GM18499 (cell line): ENCODE data around the gene GRIK5.

Source experiments
- ATAC-seq: cut with Tn5 transposase; IDR thresholded peaks from one replicate; pipeline ENCODE4 v1.9.1; 2021; ENCODE audit warnings: moderate number of reproducible peaks; ENCODE audit not compliant: insufficient read depth, unreplicated experiment

Gene GRIK5

GRCh38 chr19:42096255-42096837 lies 26.3 kb upstream of the GRIK5 start:
- ATAC-seq, result no peak

DNA sequence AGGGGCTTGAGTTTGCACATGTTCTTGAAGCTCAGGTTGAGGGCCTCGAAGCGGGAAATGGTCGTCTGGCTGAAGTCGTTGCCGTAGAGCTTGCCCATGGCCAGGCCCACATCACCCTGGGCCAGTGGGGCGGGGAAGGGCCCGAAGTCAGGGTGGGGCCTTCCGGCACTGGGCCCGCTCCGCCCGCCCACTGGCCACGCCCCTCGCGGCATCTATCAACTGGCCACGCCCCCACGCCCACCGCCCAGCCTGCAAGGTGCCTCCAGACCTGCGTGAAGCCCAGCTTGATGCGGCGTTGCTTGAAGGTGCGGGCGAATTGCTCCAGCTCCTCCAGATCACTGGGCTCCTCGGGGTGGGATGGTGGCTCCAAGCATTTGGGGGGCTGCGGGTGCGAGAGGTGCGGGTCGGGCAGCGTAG lies 25.8 kb upstream of the GRIK5 start:
- no peak for ATAC-seq

- ATAC-seq, result no peak
Measured at GRCh38 chr19:42095142-42095813, 25.3 kb upstream of the GRIK5 start.

DNA sequence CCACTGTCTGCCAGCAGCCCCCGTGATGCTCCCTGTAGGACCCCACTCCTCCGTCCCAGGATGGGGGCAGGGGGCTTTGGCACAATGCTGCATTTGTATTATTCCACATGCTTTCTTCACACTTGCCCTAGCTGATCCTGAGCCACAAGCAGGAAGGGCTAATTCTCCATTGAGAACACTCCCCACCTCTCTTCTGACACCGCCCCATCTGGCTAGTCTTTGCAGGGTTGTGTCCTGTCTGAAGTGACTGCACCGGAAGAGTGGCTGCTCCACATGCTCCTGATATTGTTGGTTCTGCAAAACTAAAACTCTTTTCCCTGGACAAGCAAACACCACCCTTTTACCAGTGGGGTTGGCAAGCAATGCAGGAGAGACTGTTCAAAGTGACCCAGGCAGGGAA lies 23.9 kb upstream of the GRIK5 start:
- no peak for ATAC-seq

DNA sequence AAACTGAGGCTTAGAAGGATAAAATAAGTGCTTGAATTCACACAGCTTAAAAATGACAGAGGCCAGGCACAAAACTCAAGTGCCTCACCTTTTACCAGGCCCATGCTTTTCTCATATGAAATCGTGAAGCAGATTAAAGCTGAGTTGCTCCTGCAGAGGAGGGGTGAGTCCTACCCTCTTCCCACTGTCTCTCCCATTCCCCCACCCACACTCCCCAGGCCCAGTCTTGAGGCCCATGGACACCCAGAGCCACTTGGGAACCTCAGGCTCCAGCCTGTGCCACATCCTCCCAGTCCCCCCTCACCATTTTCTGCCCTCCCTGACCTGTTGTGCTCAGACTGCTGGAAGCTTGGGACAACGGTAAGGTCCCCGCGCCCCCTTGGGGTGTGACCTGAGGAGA lies 23.5 kb upstream of the GRIK5 start:
- ATAC-seq, result no peak

DNA sequence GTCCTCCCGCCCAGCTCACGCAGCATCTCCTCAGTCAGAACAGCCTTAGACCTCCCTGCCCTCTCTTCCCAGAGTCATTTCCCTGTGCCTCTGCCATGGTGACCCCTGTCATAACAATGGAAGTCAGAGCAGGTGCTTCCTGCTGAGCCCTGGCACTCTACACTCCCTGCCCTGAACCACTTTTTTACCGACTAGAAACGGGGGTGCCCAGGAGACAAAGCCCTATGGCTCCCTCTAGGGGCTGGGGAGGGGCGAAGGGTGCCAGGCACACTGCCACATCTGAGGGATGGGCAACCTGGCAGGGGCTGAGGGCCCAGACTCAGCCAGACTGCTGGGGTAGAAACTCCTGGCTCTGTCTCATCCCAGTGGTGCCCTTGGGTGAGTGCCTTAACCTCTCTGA lies 22.3 kb upstream of the GRIK5 start:
- ATAC-seq, result no peak

DNA sequence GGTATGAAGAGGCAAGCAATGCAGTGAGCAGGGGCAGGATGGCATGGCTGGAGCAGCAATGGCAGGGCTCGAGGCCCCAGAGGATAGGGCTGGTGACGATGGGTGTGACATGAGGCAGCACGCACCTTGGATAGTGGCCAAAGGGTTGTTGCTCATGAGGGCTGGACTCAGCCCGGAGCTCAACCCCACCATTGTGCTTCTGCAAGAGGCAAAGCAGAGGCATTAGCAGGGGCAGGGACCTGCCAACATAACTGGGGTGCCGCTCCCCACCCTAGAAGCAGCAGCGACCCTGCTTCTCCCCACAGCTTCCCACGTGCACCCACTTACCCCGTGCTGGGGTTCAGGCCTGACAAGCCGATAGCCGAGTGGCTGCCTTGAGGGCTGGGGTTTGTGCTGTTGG lies 21.7 kb upstream of the GRIK5 start:
- no peak for ATAC-seq

DNA sequence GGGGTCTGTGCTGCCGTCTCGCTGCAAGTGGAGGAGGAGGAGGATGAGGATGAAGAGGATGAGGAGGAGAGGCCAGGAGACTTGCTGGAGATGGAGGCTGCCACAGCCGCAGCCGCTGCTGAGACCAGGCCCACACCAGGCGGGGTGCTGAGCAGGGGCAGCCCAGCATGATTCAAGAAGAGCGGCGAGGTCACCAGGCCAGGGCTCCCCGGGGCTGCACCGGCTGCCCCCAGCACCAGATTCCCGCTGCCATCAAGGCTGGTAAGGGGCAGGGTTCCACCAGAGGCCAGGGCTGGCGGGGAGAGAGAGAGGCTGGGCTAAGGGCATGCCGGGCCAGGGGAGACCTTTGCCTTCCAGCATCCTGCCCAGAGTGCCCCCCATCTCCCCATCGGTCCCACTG lies 21.3 kb upstream of the GRIK5 start:
- ATAC-seq, result no peak

- no peak for ATAC-seq
Measured at GRCh38 chr19:42090672-42091071, 20.7 kb upstream of the GRIK5 start.

DNA sequence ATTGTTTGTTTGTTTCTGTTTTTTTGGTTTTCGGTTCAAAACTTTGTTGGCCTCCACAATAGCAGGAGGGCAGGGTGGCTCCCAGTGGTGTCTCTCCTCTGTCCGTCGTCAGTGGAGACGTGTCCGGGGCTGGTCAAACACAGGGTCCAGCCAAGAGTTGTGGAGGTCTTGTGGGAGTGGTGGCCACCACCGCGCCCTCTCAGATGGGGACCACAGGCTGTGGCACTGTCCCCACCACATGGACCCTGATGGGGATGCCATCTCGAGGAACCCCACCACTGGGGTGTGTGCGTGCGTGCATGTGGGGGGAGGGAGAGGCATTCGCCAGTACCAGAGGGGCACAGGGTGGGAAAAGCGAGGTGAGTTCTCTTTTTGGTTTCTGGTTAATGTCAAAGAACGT lies 19.8 kb upstream of the GRIK5 start:
- no peak for ATAC-seq

GRCh38 chr19:42089191-42089750 lies 19.3 kb upstream of the GRIK5 start:
- no peak for ATAC-seq

DNA sequence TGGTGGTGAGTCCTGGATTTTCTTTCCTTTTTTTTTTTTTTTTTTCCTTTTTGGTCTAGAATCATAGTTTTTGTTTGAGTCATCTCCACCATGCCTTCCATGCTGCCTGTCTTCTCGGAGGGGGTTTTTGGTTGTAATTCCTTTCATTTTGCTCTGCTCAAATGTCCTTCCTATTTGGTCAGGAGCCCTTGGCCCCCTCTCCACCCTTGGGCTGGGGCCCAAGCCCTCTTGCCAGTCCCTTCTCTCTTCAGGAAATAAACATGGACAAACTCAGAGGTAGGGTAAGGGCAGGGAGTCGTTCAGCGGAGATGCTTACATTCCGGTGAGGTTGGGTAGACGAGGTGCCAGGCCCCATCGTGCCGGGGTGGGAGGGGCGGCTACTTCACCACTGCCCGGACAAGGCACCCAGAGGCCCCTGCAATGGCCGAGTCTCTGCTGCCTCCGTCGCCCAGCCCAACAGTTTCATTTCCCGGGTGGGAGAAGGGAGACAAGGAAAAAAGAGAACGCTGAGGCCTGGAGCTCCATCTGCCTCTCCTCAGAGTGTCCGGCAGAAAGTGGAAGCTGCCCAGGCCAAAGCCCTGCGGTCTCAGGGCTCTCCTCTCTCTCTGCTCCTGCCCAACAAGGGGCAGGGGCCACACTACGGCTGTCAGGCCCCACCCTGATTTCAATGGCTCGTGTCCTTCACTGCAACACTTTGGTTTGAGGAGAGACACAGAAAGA lies 18.6 kb upstream of the GRIK5 start:
- ATAC-seq, result no peak

DNA sequence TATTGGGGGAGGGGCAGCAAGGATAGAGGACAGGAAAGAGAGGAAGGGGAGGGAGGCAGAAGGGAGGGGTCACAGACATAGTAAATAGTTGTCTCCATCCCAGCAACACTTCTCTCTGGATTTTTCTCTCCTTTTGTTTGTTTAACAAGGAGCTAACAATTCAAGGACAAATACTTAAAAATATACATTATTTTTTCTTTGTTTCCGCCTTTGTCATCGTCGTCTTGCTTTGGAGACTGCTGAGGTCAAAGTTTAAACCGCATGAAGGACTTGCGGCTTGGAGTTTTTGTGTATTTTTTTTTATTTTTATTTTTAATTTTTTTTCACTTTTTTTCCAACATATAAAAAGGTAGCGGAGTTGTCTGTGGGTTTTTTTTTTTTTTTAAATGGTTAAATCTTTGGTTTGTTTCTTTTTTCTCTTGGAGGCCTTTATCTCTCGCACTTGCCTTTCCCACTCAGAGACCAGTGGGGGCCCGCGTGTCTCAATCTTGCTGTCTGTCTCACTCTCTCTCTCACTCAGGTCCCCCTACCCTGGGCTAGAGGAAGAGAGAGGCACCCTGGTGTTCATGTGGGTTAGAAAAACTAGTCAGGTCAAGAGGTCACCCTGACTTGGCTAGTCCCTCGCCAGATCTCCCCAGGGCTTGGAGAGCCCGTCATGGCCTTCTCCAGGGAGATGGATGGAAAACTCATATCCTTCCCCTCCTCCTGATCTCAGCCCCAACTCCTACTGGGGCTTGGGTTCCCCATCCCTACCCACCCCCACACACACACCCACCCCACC lies 17.0 kb upstream of the GRIK5 start:
- ATAC-seq, result no peak

DNA sequence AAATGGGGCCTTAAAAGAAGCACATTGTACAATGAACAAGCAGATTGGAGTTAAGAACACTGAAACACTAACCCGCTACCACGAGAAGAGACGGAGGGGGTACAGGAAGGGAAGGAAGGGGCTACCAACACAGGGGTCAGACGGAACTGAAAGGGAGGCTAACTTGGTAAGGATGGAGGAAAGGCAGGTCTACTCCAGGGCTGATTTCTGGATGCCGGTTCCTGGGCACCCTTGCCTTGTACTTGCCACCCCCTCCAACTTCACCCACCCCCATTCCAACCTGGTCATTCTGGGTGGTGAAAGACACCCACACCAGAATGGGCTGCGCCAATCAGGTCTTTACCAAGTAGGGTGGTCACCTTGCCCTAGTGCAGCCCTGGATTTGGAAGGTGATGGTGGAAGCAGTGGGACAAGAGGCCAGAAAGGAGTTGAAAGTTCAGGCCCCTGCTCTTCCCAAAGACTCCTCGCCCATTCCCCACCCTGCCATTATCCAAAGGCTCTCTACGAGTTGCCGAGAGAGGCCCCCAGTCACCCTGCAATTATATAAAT lies 16.3 kb upstream of the GRIK5 start:
- no peak for ATAC-seq

DNA sequence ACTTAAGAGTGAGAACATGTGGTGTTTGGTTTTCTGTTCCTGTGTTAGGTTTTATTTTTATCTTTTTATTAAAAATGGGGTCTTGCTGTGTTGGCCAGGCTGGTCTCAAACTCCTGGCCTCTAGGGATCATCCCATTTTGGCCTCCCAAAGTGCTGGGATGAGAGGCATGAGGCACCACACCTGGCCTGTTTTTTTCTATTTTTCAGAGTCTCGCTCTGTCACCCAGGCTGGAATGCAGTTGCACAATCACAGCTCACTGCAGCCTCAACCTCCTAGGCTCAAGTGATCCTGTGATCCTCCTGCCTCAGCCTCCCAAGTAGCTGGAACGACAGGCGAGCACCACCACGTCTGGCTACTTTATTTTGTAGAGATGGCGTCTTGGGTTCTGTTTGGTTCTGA lies 13.5 kb upstream of the GRIK5 start:
- ATAC-seq, result no peak

DNA sequence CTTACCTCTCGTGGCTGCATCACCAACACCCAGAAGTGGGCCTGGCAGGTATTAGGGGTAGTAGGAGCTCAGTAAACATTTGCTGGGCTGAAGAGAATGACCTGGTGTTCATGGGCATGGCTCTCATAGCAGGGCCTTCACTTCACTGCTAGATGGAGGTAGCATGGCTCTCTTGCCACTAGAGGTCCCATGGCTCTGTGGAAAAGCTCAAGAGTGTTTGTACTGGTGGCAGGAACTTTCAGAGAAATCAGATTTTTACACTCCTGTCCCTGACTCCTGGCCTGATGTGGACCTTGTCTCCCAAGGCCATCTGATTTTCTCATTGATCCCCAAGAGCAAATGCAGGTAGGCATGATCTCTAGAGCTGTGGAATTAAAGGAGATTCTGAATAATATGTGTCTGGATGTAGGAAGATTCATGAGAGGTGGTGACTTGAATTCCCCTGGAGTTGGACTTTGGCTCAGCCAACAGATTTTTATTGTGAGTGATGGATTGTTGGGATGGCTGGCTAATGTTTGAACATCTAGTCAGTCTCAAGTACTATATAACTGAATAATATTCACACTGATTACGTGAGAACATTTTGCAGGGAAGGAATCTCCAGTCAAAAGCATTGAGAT lies 11.7 kb upstream of the GRIK5 start:
- no peak for ATAC-seq

- ATAC-seq, result no peak
Measured at GRCh38 chr19:42080764-42081375, 10.9 kb upstream of the GRIK5 start.

- no peak for ATAC-seq
Measured at GRCh38 chr19:42079886-42080763, 10.1 kb upstream of the GRIK5 start.

GRCh38 chr19:42079276-42079669 lies 9.3 kb upstream of the GRIK5 start:
- ATAC-seq, result no peak
